GM18951 (cell line): ENCODE measurements around the gene RUNX2.
"Not testable (repeated sequence)": the region's sequence is repeated elsewhere in the genome, so short reads cannot be mapped to it uniquely, and the experiment has no call there.

Experiments used
- POLR2A ChIP-seq: IDR thresholded peaks from 4 replicates; pipeline ENCODE4 v1.6.1; 2011; ENCODE audit warnings: mild to moderate bottlenecking; ENCODE audit not compliant: insufficient read length, insufficient read depth; ENCODE audit errors: extremely low read depth
- in situ Hi-C: fragments of 300-500 bp; cut with MboI; formaldehyde crosslinking; loops from one replicate; pipeline ENCODE4 v1.12.0; 2022; ENCODE audit warnings: low sequenced_read_pairs, mixed read lengths, inconsistent platforms; ENCODE audit not compliant: unreplicated experiment

The RUNX2 gene

DNA sequence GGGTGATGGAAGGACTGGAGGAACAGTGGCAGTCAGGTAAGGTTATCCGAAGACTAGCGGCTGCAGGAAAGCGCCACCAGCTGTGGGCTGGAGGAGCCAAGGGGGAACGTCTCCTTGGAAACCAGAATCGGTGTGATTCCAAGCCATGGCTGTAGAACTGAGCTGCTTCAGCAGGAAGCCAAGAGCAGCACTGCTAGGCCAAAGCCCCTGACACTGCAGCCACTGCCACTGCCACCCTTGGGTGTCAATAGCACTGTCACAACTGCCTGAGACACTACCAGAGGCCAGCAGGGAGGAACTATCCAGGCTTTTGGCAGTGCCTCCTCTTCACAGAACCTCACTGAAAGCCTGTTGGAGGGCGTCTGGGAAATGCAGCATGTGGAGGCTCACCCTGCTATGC is 339.2 kb downstream of the RUNX2 start:
- in situ Hi-C loops, result no loop called here
- no peak for TF ChIP-seq POLR2A

DNA sequence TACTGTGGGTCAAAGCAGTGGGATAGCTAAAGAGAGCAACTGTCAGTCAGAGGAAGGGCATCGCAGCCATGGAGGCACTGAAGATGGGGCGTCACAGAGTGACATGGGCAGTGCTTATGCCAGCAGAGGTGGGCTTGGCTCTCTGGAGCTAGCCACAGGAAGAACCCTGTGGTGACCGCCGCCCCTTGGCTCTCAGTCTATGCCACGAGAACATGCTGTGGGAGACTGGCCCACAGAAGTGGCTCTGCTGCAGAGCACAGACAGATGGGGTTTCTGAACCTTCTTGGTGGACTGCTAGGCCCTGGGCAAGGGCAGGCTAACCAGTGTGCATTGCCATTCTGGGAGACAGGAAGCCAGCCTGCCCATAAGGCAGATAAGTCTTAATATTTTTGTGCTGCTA is 339.6 kb downstream of the RUNX2 start:
- no peak for TF ChIP-seq POLR2A
- in situ Hi-C loops, result no loop called here

DNA sequence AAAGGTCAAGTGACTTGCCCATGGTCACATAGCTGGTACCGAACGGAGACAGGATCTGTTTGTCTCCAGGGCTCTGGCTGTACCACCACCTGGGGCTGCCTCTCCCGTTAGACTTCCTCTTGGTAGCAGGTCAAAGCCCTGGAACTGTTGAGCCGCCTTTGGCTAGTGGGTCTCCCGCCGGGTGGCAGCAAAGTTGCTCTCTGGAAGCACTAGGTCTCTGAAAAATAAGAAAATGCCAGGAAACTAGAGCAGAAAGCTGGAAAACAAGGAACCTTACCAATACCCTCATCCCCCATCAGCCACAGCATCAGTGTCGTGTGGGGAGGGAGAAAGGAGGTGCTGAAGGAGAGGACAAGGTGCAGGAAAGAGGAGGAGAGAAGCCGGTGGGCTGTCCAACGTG is 340.6 kb downstream of the RUNX2 start:
- no peak for TF ChIP-seq POLR2A
- in situ Hi-C loops, result no loop called here

DNA sequence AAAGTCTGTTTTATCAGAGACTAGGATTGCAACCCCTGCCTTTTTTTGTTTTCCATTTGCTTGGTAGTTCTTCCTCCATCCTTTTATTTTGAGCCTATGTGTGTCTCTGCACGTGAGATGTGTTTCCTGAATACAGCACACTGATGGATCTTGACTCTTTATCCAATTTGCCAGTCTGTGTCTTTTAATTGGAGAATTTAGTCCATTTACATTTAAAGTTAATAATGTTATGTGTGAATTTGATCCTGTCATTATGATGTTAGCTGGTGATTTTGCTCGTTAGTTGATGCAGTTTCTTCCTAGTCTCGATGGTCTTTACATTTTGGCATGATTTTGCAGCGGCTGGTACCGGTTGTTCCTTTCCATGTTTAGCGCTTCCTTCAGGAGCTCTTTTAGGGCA is 345.0 kb downstream of the RUNX2 start:
- in situ Hi-C loops, result not testable (repeated sequence)

DNA sequence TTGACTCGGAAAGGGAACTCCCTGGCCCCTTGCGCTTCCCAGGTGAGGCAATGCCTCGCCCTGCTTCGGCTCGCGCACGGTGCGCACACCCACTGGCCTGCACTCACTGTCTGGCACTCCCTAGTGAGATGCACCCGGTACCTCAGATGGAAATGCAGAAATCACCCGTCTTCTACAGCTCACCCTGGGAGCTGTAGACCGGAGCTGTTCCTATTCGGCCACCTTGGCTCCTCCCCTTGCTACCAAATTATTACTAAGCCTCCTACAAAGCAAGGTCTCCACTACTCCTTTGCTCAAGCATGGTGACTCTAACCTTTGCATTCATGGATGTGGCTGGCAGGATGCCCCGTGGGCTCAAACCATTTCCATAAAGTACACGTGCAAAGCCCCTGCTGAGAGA is 347.0 kb downstream of the RUNX2 start:
- in situ Hi-C loops, result not testable (repeated sequence)

DNA sequence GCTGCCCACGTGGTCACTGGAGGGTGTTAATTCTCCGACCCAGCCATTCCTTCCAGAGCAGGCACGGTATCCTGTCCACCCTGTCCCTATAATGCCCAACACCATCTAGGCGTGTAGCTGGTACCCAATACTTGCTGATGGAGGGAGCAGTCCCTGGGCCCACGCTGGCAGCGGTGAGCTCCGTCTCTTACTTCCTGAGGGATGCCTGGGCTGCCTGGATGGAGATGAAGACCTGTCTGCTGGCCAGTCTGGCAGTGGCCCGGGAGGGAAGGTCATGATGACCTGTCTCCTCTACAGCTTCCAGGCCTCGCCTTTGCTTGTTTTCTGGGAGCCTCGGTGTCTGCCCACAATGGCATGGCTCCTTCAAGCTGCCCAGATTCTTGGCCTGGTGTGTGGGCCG is 347.5 kb downstream of the RUNX2 start:
- in situ Hi-C loops, result no loop called here

DNA sequence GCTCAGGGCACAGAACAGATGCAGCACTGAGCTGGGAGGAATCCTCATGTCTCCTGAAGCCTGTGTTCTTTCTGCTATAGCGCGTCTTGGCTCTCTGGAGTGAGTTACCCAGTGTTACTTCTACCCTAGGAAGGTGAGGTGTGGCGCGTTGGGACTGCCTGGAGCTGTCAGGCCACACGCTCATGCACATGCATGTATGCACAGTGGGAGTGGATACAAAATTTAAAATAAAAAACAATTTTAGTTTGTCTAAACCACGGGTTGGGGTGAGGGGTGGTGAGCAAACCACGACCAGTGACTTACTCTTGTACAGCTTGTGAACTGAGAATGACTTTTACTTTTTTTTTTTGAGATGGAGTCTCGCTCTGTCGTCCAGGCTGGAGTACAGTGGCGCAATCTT is 348.2 kb downstream of the RUNX2 start:
- no peak for TF ChIP-seq POLR2A
- in situ Hi-C loops, result no loop called here

More for the DNA sequence above, 347.5 kb downstream of the RUNX2 start:
- TF ChIP-seq POLR2A, result no peak

DNA sequence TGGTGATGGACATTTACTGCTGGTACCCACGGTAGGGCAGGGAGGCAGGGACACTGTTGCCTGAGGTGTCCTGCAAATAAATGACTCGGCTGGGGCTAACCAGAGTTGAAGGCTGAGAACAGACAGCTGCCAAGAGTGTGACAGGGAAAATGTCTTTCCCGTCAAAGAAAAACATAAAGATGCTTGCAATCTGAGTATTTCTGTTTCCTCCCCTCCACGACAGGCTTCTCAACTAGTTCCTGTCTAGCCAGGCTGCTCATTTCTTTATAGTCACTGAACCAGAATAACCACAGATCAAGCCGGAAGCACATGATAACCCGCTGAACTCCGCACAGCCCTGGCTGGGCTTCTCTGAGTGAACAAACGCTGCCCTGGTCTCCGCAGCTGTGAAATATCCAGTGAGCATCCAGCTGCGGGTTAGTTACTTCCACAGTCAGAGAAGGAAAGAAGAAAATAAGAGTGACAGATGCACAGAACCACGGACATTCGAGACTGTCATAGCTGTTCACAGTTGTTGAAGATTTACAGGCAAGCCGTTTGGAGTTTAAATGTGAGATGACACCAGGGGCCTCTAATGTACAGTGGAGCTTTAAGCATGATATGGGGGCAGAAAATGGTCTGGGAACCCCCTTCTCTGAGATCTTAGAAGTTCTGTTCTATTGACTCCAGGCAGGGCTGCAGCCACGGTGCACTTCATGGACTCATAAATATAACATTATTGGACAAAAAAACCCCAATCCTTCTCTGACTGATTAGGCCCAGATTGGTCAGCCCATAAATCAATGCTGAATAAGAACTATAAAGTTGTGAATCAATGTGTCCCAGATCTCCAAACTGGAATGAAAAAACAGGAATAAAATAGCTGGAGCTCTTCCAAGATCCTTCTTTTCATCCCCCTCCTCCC is 349.5 kb downstream of the RUNX2 start:
- in situ Hi-C loops, result no loop called here
- no peak for TF ChIP-seq POLR2A

DNA sequence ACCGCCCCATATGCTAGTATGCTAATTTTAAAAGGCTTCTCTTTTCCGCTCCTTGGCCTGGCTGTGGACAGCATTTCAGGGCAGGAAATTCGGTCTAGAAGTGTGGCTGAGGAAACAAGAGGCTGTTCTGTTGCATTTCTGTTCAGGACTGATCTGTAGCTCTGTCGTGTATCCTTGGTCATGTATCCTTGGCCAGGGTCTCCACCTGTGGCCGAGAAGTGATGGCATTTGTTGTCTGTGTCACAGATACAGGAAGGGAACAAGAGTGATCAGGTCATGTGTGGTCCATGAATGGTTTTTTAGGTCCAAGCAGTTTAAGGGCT is 350.1 kb downstream of the RUNX2 start:
- in situ Hi-C loops, result no loop called here
- no peak for TF ChIP-seq POLR2A

DNA sequence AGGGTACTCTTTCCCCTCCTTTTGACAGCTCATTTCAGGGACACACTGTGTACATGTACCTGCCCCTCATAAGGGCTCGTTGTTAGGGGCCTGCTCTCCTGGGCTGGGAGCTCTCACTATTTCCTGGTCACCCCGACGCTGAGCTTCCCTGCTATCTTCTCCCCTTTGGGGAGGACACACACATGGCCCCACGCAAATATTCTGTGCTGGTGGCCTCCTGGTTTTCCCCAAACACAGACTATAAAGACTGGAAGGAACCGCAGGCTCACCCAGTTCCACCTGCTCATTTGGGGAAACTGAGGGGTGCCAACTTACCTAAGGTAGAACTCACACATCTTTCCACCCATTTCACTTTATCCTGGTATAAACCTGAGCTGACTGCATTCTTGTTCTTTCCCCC is 351.0 kb downstream of the RUNX2 start:
- in situ Hi-C loops, result no loop called here
- TF ChIP-seq POLR2A, result no peak

DNA sequence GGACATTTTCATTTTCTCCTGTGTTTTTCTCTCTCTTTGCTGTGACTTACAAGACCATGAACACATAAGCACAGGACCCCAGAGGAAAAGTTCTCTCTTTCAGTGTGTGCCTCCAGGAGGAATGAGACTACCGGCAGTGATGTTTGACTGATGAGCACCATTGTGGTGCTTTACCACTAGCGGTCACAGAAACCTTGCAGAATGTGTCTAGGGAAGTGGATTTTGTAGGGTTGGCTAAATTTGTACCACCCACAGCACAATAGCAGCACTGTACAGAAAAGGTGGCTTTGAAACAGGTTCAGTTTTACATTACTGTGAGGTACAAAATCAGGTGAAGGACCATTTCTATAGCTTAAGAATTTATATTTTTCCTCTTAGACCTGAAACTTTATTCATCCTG is 351.5 kb downstream of the RUNX2 start:
- in situ Hi-C loops, result no loop called here
- TF ChIP-seq POLR2A, result no peak

DNA sequence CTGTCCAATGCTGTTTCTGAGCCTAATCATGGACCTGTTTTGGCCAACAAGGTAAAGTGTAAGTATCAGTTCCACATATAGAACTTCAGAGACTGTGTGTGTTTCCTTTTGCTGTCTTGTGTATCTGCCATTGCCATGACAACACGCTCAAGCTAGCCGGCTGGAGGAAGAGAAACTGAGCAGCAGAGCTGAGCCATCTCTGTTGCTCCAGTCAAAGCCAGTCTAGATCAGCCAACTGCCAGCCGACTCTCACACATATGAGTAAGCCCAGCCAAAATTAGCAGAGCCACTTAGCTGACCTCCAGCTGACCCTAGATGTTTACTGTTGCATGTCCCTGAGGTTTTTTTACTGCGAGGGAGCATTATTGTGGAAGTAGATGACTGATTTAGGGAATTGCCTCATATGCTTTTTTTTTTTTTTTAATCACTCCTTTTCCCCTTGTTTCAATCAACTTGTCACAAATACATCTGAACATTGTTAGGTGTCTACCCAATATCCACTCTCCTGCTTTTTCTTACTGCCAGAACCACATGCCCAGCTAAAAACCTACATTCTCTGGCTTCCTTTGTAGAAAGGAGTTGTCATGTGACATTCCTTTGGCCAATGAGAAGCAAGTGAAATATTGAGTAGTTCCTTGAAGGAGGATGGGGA is 353.9 kb downstream of the RUNX2 start:
- no peak for TF ChIP-seq POLR2A
- in situ Hi-C loops, result no loop called here

DNA sequence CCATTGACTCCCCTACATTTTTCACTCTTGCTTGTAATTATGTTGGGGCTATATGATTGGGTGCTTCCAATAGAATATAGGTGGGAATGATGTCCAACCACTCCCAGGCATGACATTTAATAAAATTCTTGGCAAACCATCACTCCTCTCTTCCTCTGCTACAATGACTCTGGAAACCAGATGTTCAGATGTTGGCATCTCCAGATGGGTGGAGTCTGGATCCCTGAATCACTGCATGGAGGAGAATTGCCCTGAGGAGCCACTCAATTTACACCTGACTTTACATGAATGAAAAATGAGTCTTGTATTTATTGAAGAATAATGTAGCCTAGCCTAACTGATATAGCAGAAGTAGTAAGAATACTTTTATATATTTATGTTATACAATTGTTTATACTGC is 356.3 kb downstream of the RUNX2 start:
- no peak for TF ChIP-seq POLR2A

DNA sequence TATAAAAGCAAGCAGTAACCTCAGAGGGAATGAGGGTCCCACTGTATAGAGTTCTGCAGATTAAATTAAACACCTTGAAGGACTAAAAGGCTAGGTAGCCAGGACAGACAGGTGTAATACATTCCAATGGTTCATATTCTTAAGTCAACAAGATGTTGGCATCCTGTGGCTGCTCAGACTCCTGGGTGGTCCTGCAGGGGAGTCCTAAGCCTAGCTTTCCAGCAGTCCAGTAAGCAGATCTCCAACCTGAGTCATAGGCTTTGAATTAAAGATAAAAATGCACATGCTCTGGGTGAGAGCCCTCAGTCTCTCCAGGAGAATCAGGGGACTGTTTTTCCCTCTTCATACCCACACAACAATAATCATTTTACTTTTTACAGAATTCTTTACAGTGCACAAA is 356.9 kb downstream of the RUNX2 start:
- in situ Hi-C loops, result no loop called here
- no peak for TF ChIP-seq POLR2A

More for the DNA sequence above, 356.3 kb downstream of the RUNX2 start:
- in situ Hi-C loops, result no loop called here
